GM23338 (cell line): Measurements from ENCODE around the gene PIGV. TPM values are rescaled to one million over a fixed set of nuclear protein-coding genes. Genes with fewer than 3 reads are reported as not detected.

Experiments
- ATAC-seq: fragments of 200-7000 bp; cut with Tn5 transposase; 3 replicates; pipeline ENCODE4 v1.9.1; 2020
- DNase-seq: peaks from one replicate; pipeline ENCODE4 v3.0.0-alpha.2; 2015; ENCODE audit warnings: low spot score
- H2AFZ ChIP-seq: fragments of 200-600 bp; sonication (generic); 2 replicates; pipeline ENCODE4 v1.8.0; 2016; ENCODE audit warnings: antibody characterized with exemption, mild to moderate bottlenecking, moderate library complexity
- H3F3A ChIP-seq: fragments of 200-600 bp; sonication (generic); replicated peaks from 2 replicates; pipeline ENCODE4 v1.8.0; 2017; ENCODE audit warnings: antibody characterized with exemption, mixed run types, low read depth
- H3K27ac ChIP-seq: fragments of 200-600 bp; sonication (generic); 2 replicates; pipeline ENCODE4 v1.6.1; 2016; ENCODE audit warnings: low read depth
- H3K27me3 ChIP-seq: fragments of 200-600 bp; sonication (generic); 2 replicates; pipeline ENCODE4 v1.8.0; 2016; ENCODE audit warnings: mild to moderate bottlenecking, mixed run types, moderate library complexity; ENCODE audit not compliant: insufficient read depth
- H3K36me3 ChIP-seq: fragments of 200-600 bp; sonication (generic); 2 replicates; pipeline ENCODE4 v1.8.0; 2016; ENCODE audit warnings: mild to moderate bottlenecking; ENCODE audit not compliant: insufficient read depth
- H3K4me1 ChIP-seq: fragments of 200-600 bp; sonication (generic); 2 replicates; pipeline ENCODE4 v1.8.0; 2016; ENCODE audit warnings: mild to moderate bottlenecking, moderate library complexity; ENCODE audit not compliant: insufficient read depth
- H3K4me2 ChIP-seq: fragments of 200-600 bp; sonication (generic); 2 replicates; pipeline ENCODE4 v1.7.1; 2017; ENCODE audit warnings: mixed run types
- H3K4me3 ChIP-seq: fragments of 200-600 bp; sonication (generic); 2 replicates; pipeline ENCODE4 v1.6.1; 2016; ENCODE audit warnings: mixed run types
- H3K79me2 ChIP-seq: fragments of 200-600 bp; sonication (generic); replicated peaks from 2 replicates; pipeline ENCODE4 v1.8.0; 2017; ENCODE audit warnings: mild to moderate bottlenecking; ENCODE audit not compliant: insufficient read depth
- H3K9me2 ChIP-seq: fragments of 200-600 bp; sonication (generic); 2 replicates; pipeline ENCODE4 v1.8.0; 2017; ENCODE audit not compliant: insufficient read depth
- H4K20me1 ChIP-seq: fragments of 200-600 bp; sonication (generic); replicated peaks from 2 replicates; pipeline ENCODE4 v1.8.0; 2017; ENCODE audit warnings: mild to moderate bottlenecking; ENCODE audit not compliant: insufficient read depth
- H3K27ac Mint-ChIP-seq: 2 replicates; pipeline ENCODE4 v1.8.0; 2020; ENCODE audit warnings: inconsistent platforms, mild to moderate bottlenecking, moderate library complexity, mixed read lengths
- H3K27me3 Mint-ChIP-seq: 3 replicates; pipeline ENCODE4 v1.8.0; 2022; ENCODE audit warnings: low read depth, mild to moderate bottlenecking, moderate library complexity, mixed read lengths, inconsistent platforms; ENCODE audit not compliant: insufficient read depth, poor library complexity
- H3K36me3 Mint-ChIP-seq: 3 replicates; pipeline ENCODE4 v1.8.0; 2021; ENCODE audit warnings: low read depth, mild to moderate bottlenecking, inconsistent platforms, moderate library complexity, mixed read lengths
- H3K4me1 Mint-ChIP-seq: 3 replicates; pipeline ENCODE4 v1.8.0; 2020; ENCODE audit warnings: mild to moderate bottlenecking, inconsistent platforms, mixed read lengths
- H3K4me3 Mint-ChIP-seq: 3 replicates; pipeline ENCODE4 v1.8.0; 2021; ENCODE audit warnings: moderate library complexity, mild to moderate bottlenecking, inconsistent platforms, mixed read lengths
- H3K9me3 Mint-ChIP-seq: 3 replicates; pipeline ENCODE4 v1.8.0; 2020; ENCODE audit warnings: moderate library complexity, mild to moderate bottlenecking, inconsistent platforms, mixed read lengths
- CREB1 ChIP-seq: fragments of 250-450 bp; sonication (Bioruptor Pico); IDR thresholded peaks from 2 replicates; pipeline ENCODE4 v1.5.0; 2020; ENCODE audit warnings: low read depth, mild to moderate bottlenecking, moderate library complexity
- EZH2 ChIP-seq: fragments of 200-600 bp; sonication (generic); IDR thresholded peaks from one replicate; pipeline ENCODE4 v1.8.0; 2017; ENCODE audit warnings: antibody characterized with exemption, mild to moderate bottlenecking, low read depth; ENCODE audit not compliant: unreplicated experiment
- EZH2phosphoT487 ChIP-seq: fragments of 200-600 bp; sonication (generic); IDR thresholded peaks from one replicate; pipeline ENCODE4 v1.8.1; 2018; ENCODE audit warnings: antibody characterized with exemption; ENCODE audit not compliant: unreplicated experiment
- JUNB ChIP-seq: IDR thresholded peaks from one replicate; pipeline ENCODE4 v1.6.1; 2016; ENCODE audit warnings: antibody characterized with exemption; ENCODE audit not compliant: unreplicated experiment
- NANOG ChIP-seq: IDR thresholded peaks from 2 replicates; pipeline ENCODE4 v1.6.1; 2016; ENCODE audit warnings: antibody characterized with exemption, borderline replicate concordance
- STAT1 ChIP-seq: IDR thresholded peaks from one replicate; pipeline ENCODE4 v1.6.1; 2016; ENCODE audit warnings: antibody characterized with exemption; ENCODE audit not compliant: unreplicated experiment
- ZNF114 ChIP-seq: fragments of 250-450 bp; sonication (Bioruptor Pico); IDR thresholded peaks from 2 replicates; pipeline ENCODE4 v1.5.0; 2020; ENCODE audit warnings: mild to moderate bottlenecking, moderate library complexity
- ZNF331 ChIP-seq: fragments of 250-450 bp; sonication (Bioruptor Pico); IDR thresholded peaks from 2 replicates; pipeline ENCODE4 v1.5.0; 2020; ENCODE audit warnings: low read depth, mild to moderate bottlenecking, moderate library complexity
- polyA plus RNA-seq: library from polyadenylated mRNA; unstranded; fragments of >200 nt; fragmentation: Nextera tagmentation; extraction: Ambion mirVana; gene quantifications from 2 replicates; pipeline ENCODE4 v1.2.1, GENCODE V29; 2016
- total RNA-seq: library from RNA; depleted of rRNA; stranded (reverse); fragments of >200 nt; shearing (Covaris generic); gene quantifications from 2 replicates; pipeline ENCODE4 v1.2.3, GENCODE V29; 2014
- TF ChIP-seq, protein P1 (sequence below), 2 experiments: fragments of 200-600 bp in 1 of 2; sonication (generic) in 1 of 2; conservative IDR thresholded peaks; 2 replicates each; pipeline versions ENCODE4 v1.5.1 to v1.6.1; 2016 to 2017; ENCODE audit warnings: antibody characterized with exemption in 2 of 2, low read depth in 2 of 2, mild to moderate bottlenecking in 2 of 2, moderate library complexity in 1 of 2
- TF ChIP-seq, protein P2 (sequence below): fragments of 250-450 bp; sonication (Bioruptor Pico); IDR thresholded peaks from 2 replicates; pipeline ENCODE4 v1.5.0; 2020; ENCODE audit warnings: mild to moderate bottlenecking, moderate library complexity
- TF ChIP-seq, protein P3 (sequence below): IDR thresholded peaks from one replicate; pipeline ENCODE4 v1.6.1; 2018; ENCODE audit warnings: antibody characterized with exemption; ENCODE audit not compliant: unreplicated experiment

The PIGV gene
- total and polyA plus RNA-seq, 2 experiments from 2014 or later = 4.5 to 12.6 TPM

DNA sequence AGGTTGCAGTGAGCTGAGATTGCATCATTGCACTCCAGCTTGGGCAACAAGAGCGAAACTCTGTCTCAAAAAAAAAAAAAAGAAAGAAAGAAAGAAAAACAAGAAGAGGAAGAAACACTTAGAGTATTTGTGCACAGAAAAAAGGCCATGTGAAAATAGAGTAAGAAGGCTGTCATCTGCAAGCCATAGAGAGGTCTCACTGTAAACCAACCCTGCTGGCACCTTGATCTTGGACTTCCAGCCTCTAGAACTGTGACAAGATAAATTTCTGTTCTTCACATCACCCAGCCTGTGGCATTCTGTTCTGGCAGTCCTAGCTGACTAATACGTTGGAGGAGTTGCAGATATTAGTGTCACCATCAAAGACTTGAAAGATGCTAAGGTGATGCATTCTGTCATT lies 26.6 kb downstream of the PIGV start:
- Mint-ChIP-seq H3K9me3 (peaks cover 16% of the 10 kb centered on the region), H3K27ac (no peak overlapping the region), H3K27me3 (peaks cover 4% of the 10 kb centered on the region), H3K4me1 (no peaks in the 10 kb centered on the region), H3K4me3 (no peak overlapping the region), H3K36me3 (peaks cover 10% of the 10 kb centered on the region)
- Histone ChIP-seq H3K4me1 (no peaks in the 10 kb centered on the region), H3F3A (no peaks in the 10 kb centered on the region), H3K27ac (no peak overlapping the region), H3K9me2 (no peaks in the 10 kb centered on the region), H3K79me2 (no peaks in the 10 kb centered on the region), H3K4me2 (no peak overlapping the region), H2AFZ (no peak overlapping the region), H3K27me3 (no peaks in the 10 kb centered on the region), H4K20me1 (no peaks in the 10 kb centered on the region), H3K36me3 (no peaks in the 10 kb centered on the region), H3K4me3 (no peak overlapping the region)
- no peak for ATAC-seq
- no peak for DNase-seq
- TF ChIP-seq NANOG (no peak), EZH2 (no peak), STAT1 (no peak), ZNF331 (CRISPR knock-in tag) (no peak), ZNF114 (no peak), EZH2phosphoT487 (no peak), CREB1 (no peak), JUNB (no peak)
- TF ChIP-seq, protein P1, sequence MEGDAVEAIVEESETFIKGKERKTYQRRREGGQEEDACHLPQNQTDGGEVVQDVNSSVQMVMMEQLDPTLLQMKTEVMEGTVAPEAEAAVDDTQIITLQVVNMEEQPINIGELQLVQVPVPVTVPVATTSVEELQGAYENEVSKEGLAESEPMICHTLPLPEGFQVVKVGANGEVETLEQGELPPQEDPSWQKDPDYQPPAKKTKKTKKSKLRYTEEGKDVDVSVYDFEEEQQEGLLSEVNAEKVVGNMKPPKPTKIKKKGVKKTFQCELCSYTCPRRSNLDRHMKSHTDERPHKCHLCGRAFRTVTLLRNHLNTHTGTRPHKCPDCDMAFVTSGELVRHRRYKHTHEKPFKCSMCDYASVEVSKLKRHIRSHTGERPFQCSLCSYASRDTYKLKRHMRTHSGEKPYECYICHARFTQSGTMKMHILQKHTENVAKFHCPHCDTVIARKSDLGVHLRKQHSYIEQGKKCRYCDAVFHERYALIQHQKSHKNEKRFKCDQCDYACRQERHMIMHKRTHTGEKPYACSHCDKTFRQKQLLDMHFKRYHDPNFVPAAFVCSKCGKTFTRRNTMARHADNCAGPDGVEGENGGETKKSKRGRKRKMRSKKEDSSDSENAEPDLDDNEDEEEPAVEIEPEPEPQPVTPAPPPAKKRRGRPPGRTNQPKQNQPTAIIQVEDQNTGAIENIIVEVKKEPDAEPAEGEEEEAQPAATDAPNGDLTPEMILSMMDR (conservative IDR thresholded peaks at IDR 0.05; ENCODE audit: low read depth in 2 of 2) = no peak
- TF ChIP-seq, protein P2, sequence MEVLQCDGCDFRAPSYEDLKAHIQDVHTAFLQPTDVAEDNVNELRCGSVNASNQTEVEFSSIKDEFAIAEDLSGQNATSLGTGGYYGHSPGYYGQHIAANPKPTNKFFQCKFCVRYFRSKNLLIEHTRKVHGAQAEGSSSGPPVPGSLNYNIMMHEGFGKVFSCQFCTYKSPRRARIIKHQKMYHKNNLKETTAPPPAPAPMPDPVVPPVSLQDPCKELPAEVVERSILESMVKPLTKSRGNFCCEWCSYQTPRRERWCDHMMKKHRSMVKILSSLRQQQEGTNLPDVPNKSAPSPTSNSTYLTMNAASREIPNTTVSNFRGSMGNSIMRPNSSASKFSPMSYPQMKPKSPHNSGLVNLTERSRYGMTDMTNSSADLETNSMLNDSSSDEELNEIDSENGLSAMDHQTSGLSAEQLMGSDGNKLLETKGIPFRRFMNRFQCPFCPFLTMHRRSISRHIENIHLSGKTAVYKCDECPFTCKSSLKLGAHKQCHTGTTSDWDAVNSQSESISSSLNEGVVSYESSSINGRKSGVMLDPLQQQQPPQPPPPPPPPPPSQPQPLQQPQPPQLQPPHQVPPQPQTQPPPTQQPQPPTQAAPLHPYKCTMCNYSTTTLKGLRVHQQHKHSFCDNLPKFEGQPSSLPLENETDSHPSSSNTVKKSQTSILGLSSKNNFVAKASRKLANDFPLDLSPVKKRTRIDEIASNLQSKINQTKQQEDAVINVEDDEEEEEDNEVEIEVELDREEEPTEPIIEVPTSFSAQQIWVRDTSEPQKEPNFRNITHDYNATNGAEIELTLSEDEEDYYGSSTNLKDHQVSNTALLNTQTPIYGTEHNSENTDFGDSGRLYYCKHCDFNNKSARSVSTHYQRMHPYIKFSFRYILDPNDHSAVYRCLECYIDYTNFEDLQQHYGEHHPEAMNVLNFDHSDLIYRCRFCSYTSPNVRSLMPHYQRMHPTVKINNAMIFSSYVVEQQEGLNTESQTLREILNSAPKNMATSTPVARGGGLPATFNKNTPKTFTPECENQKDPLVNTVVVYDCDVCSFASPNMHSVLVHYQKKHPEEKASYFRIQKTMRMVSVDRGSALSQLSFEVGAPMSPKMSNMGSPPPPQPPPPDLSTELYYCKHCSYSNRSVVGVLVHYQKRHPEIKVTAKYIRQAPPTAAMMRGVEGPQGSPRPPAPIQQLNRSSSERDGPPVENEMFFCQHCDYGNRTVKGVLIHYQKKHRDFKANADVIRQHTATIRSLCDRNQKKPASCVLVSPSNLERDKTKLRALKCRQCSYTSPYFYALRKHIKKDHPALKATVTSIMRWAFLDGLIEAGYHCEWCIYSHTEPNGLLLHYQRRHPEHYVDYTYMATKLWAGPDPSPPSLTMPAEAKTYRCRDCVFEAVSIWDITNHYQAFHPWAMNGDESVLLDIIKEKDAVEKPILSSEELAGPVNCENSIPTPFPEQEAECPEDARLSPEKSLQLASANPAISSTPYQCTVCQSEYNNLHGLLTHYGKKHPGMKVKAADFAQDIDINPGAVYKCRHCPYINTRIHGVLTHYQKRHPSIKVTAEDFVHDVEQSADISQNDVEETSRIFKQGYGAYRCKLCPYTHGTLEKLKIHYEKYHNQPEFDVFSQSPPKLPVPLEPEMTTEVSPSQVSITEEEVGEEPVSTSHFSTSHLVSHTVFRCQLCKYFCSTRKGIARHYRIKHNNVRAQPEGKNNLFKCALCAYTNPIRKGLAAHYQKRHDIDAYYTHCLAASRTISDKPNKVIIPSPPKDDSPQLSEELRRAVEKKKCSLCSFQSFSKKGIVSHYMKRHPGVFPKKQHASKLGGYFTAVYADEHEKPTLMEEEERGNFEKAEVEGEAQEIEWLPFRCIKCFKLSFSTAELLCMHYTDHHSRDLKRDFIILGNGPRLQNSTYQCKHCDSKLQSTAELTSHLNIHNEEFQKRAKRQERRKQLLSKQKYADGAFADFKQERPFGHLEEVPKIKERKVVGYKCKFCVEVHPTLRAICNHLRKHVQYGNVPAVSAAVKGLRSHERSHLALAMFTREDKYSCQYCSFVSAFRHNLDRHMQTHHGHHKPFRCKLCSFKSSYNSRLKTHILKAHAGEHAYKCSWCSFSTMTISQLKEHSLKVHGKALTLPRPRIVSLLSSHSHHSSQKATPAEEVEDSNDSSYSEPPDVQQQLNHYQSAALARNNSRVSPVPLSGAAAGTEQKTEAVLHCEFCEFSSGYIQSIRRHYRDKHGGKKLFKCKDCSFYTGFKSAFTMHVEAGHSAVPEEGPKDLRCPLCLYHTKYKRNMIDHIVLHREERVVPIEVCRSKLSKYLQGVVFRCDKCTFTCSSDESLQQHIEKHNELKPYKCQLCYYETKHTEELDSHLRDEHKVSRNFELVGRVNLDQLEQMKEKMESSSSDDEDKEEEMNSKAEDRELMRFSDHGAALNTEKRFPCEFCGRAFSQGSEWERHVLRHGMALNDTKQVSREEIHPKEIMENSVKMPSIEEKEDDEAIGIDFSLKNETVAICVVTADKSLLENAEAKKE (CRISPR knock-in tag) = no peak
- TF ChIP-seq, protein P3, sequence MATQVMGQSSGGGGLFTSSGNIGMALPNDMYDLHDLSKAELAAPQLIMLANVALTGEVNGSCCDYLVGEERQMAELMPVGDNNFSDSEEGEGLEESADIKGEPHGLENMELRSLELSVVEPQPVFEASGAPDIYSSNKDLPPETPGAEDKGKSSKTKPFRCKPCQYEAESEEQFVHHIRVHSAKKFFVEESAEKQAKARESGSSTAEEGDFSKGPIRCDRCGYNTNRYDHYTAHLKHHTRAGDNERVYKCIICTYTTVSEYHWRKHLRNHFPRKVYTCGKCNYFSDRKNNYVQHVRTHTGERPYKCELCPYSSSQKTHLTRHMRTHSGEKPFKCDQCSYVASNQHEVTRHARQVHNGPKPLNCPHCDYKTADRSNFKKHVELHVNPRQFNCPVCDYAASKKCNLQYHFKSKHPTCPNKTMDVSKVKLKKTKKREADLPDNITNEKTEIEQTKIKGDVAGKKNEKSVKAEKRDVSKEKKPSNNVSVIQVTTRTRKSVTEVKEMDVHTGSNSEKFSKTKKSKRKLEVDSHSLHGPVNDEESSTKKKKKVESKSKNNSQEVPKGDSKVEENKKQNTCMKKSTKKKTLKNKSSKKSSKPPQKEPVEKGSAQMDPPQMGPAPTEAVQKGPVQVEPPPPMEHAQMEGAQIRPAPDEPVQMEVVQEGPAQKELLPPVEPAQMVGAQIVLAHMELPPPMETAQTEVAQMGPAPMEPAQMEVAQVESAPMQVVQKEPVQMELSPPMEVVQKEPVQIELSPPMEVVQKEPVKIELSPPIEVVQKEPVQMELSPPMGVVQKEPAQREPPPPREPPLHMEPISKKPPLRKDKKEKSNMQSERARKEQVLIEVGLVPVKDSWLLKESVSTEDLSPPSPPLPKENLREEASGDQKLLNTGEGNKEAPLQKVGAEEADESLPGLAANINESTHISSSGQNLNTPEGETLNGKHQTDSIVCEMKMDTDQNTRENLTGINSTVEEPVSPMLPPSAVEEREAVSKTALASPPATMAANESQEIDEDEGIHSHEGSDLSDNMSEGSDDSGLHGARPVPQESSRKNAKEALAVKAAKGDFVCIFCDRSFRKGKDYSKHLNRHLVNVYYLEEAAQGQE = no peak
